Mesendoderm (in vitro differentiated cells): Measurements from ENCODE around the gene CCNY.
"Not testable (repeated sequence)": the region's sequence is repeated elsewhere in the genome, so short reads cannot be mapped to it uniquely, and the experiment has no call there.

ENCODE experiments used
- DNase-seq: peaks from one replicate; pipeline ENCODE4 v3.0.0; 2013
- H2AK5ac ChIP-seq: 2 replicates; pipeline ENCODE4 v1.6.1; 2013; ENCODE audit warnings: low read length, inconsistent platforms
- H2BK120ac ChIP-seq: 2 replicates; pipeline ENCODE4 v1.6.1; 2013; ENCODE audit warnings: low read depth, mild to moderate bottlenecking, low read length, moderate library complexity, mixed read lengths
- H2BK15ac ChIP-seq: replicated peaks from 2 replicates; pipeline ENCODE4 v1.6.1; 2013; ENCODE audit warnings: low read depth, mild to moderate bottlenecking, moderate library complexity
- H2BK5ac ChIP-seq: 2 replicates; pipeline ENCODE4 v1.6.1; 2013; ENCODE audit warnings: low read length, inconsistent platforms
- H3K18ac ChIP-seq: 2 replicates; pipeline ENCODE4 v1.6.1; 2013; ENCODE audit warnings: mild to moderate bottlenecking, low read length, mixed read lengths
- H3K23ac ChIP-seq: one replicate; pipeline ENCODE4 v1.6.1; 2013; ENCODE audit warnings: low read length
- H3K27ac ChIP-seq: 2 replicates; pipeline ENCODE4 v1.5.1; 2013; ENCODE audit warnings: low read depth, mild to moderate bottlenecking, inconsistent platforms, low read length, moderate library complexity
- H3K27me3 ChIP-seq: 2 replicates; pipeline ENCODE4 v1.6.1; 2013; ENCODE audit warnings: low read length, control low read depth, mild to moderate bottlenecking, inconsistent platforms; ENCODE audit not compliant: insufficient read depth, poor library complexity
- H3K36me3 ChIP-seq: 2 replicates; pipeline ENCODE4 v1.6.1; 2013; ENCODE audit warnings: low read length, inconsistent platforms; ENCODE audit not compliant: control insufficient read depth, insufficient read depth
- H3K4ac ChIP-seq: one replicate; pipeline ENCODE4 v1.6.1; 2013; ENCODE audit warnings: low read depth, mild to moderate bottlenecking, low read length, moderate library complexity
- H3K4me1 ChIP-seq: 2 replicates; pipeline ENCODE4 v1.6.1; 2013; ENCODE audit warnings: low read depth, low read length, inconsistent platforms; ENCODE audit not compliant: control insufficient read depth
- H3K4me2 ChIP-seq: 2 replicates; pipeline ENCODE4 v1.6.1; 2013; ENCODE audit warnings: low read length
- H3K4me3 ChIP-seq: 2 replicates; pipeline ENCODE4 v1.5.1; 2013; ENCODE audit warnings: mild to moderate bottlenecking, low read length
- H3K56ac ChIP-seq: one replicate; pipeline ENCODE4 v1.6.1; 2013; ENCODE audit warnings: low read length
- H3K79me1 ChIP-seq: 2 replicates; pipeline ENCODE4 v1.6.1; 2013; ENCODE audit warnings: low read length, inconsistent platforms
- H3K79me2 ChIP-seq: 2 replicates; pipeline ENCODE4 v1.6.1; 2013; ENCODE audit warnings: mild to moderate bottlenecking, low read length; ENCODE audit not compliant: control insufficient read depth, insufficient read depth
- H3K9ac ChIP-seq: 2 replicates; pipeline ENCODE4 v1.6.1; 2013; ENCODE audit warnings: low read length, inconsistent platforms
- H4K5ac ChIP-seq: one replicate; pipeline ENCODE4 v1.6.1; 2013; ENCODE audit warnings: low read length
- H4K8ac ChIP-seq: one replicate; pipeline ENCODE4 v1.6.1; 2013; ENCODE audit warnings: low read depth, mild to moderate bottlenecking, control low read depth, low read length, moderate library complexity
- WGBS: extraction: QIAGEN DNeasy Blood & Tissue Kit; methylation state at CpG from one replicate; pipeline ENCODE4 v1.1.7; 2013; ENCODE audit warnings: low lambda C conversion rate, missing lambda C conversion rate; ENCODE audit not compliant: insufficient coverage; ENCODE audit errors: extremely low coverage; 5-methylcytosine and 5-hydroxymethylcytosine counted together

CCNY gene

GRCh38 chr10:35417795-35418194 lies 81.5 kb downstream of the CCNY start:
- H3K56ac ChIP-seq = no peak overlapping the region
- H2AK5ac ChIP-seq = no peak overlapping the region
- no peak overlapping the region for H3K23ac ChIP-seq
- no peak overlapping the region for H3K4me3 ChIP-seq
- H3K27ac ChIP-seq = no peak overlapping the region
- no peak overlapping the region for H2BK120ac ChIP-seq
- H3K4me1 ChIP-seq = peaks cover 37% of the 10 kb centered on the region
- no peak overlapping the region for H4K5ac ChIP-seq
- no peak overlapping the region for H2BK5ac ChIP-seq
- H3K4ac ChIP-seq = no peak overlapping the region
- H3K27me3 ChIP-seq = no peaks in the 10 kb centered on the region
- no peak overlapping the region for H2BK15ac ChIP-seq
- no peak overlapping the region for H3K4me2 ChIP-seq
- H3K79me1 ChIP-seq = peaks cover 39% of the 10 kb centered on the region
- no peak for DNase-seq
- H3K18ac ChIP-seq = no peak overlapping the region
- no peaks in the 10 kb centered on the region for H3K36me3 ChIP-seq
- H3K79me2 ChIP-seq = peaks cover 46% of the 10 kb centered on the region
- H3K9ac ChIP-seq = no peak overlapping the region
- no peak overlapping the region for H4K8ac ChIP-seq

GRCh38 chr10:35418580-35418979 lies 82.3 kb downstream of the CCNY start:
- H3K4me1 ChIP-seq = peaks cover 29% of the 10 kb centered on the region
- not testable (repeated sequence) for H3K36me3 ChIP-seq, H2BK120ac ChIP-seq, H3K9ac ChIP-seq, H2BK15ac ChIP-seq, H3K4me3 ChIP-seq, H4K8ac ChIP-seq, H3K27ac ChIP-seq, H3K4ac ChIP-seq, H3K18ac ChIP-seq, H3K27me3 ChIP-seq, H3K4me2 ChIP-seq, H3K56ac ChIP-seq, H4K5ac ChIP-seq, H3K23ac ChIP-seq, H2AK5ac ChIP-seq, DNase-seq, H2BK5ac ChIP-seq
- H3K79me1 ChIP-seq = peaks cover 33% of the 10 kb centered on the region
- WGBS = no CpG with 5 or more reads among the region's 10 CpGs
- H3K79me2 ChIP-seq = peaks cover 38% of the 10 kb centered on the region

GRCh38 chr10:35420044-35420443 lies 83.7 kb downstream of the CCNY start:
- H3K4me1 ChIP-seq = peaks cover 16% of the 10 kb centered on the region
- DNase-seq = no peak

GRCh38 chr10:35420827-35421552 lies 84.7 kb downstream of the CCNY start:
- no peak overlapping the region for H3K23ac ChIP-seq
- H2BK15ac ChIP-seq = no peak overlapping the region
- no peak overlapping the region for H3K4me2 ChIP-seq
- H3K79me2 ChIP-seq = peaks cover 32% of the 10 kb centered on the region
- H4K5ac ChIP-seq = no peak overlapping the region
- H3K27me3 ChIP-seq = no peaks in the 10 kb centered on the region
- no peak overlapping the region for H2BK120ac ChIP-seq
- H3K4ac ChIP-seq = peak overlapping the region; percentile 57
- H2BK5ac ChIP-seq = no peak overlapping the region
- no peak overlapping the region for H3K9ac ChIP-seq
- no peak overlapping the region for H3K4me3 ChIP-seq
- H3K18ac ChIP-seq = peak overlapping the region; percentile 56
- no peak overlapping the region for H4K8ac ChIP-seq
- no CpG with 5 or more reads among the region's 11 CpGs for WGBS
- no peak for DNase-seq
- peak overlapping the region; percentile 9 for H3K27ac ChIP-seq
- H2AK5ac ChIP-seq = no peak overlapping the region
- H3K36me3 ChIP-seq = no peaks in the 10 kb centered on the region
- peaks cover 11% of the 10 kb centered on the region for H3K4me1 ChIP-seq
- H3K56ac ChIP-seq = peak overlapping the region; percentile 39
- H3K79me1 ChIP-seq = peaks cover 28% of the 10 kb centered on the region

More at GRCh38 chr10:35420044-35420443, 83.7 kb downstream of the CCNY start:
- Histone ChIP-seq H3K4me2 (no peak overlapping the region), H3K27me3 (no peaks in the 10 kb centered on the region), H2AK5ac (no peak overlapping the region), H3K56ac (no peak overlapping the region), H2BK15ac (no peak overlapping the region), H2BK120ac (no peak overlapping the region), H3K36me3 (no peaks in the 10 kb centered on the region), H3K23ac (no peak overlapping the region), H3K9ac (no peak overlapping the region), H3K79me1 (peaks cover 33% of the 10 kb centered on the region), H3K18ac (no peak overlapping the region), H3K27ac (no peak overlapping the region), H4K5ac (no peak overlapping the region), H3K4ac (no peak overlapping the region), H3K4me3 (no peak overlapping the region), H2BK5ac (no peak overlapping the region), H4K8ac (no peak overlapping the region), H3K79me2 (peaks cover 41% of the 10 kb centered on the region)
- no CpG with 5 or more reads among the region's 2 CpGs for WGBS

- WGBS = no CpG with 5 or more reads among the region's 5 CpGs
- no peak overlapping the region for H2BK5ac ChIP-seq
- no peak overlapping the region for H3K4me3 ChIP-seq
- H3K79me1 ChIP-seq = peaks cover 30% of the 10 kb centered on the region
- no peak overlapping the region for H2BK120ac ChIP-seq
- DNase-seq = peak; percentile 91
- no peaks in the 10 kb centered on the region for H3K27me3 ChIP-seq
- no peak overlapping the region for H2AK5ac ChIP-seq
- H3K4me2 ChIP-seq = no peak overlapping the region
- H4K5ac ChIP-seq = no peak overlapping the region
- H3K9ac ChIP-seq = no peak overlapping the region
- H3K18ac ChIP-seq = no peak overlapping the region
- peak overlapping the region; percentile 25 for H3K23ac ChIP-seq
- no peaks in the 10 kb centered on the region for H3K36me3 ChIP-seq
- no peak overlapping the region for H2BK15ac ChIP-seq
- H3K4ac ChIP-seq = no peak overlapping the region
- peaks cover 32% of the 10 kb centered on the region for H3K79me2 ChIP-seq
- peaks cover 11% of the 10 kb centered on the region for H3K4me1 ChIP-seq
- H3K27ac ChIP-seq = peak overlapping the region; percentile 9
- H3K56ac ChIP-seq = peak overlapping the region; percentile 37
- no peak overlapping the region for H4K8ac ChIP-seq
These were observed 85.4 kb downstream of the CCNY start for GRCh38 chr10:35421553-35422178.
